Measurements from ENCODE around the gene CAMTA1. TPM values are rescaled to one million over a fixed set of nuclear protein-coding genes. Genes with fewer than 3 reads are reported as not detected.

The CAMTA1 gene
- total RNA-seq, 2 experiments from 2014 or later, result 39.3 to 48.8 TPM

DNA sequence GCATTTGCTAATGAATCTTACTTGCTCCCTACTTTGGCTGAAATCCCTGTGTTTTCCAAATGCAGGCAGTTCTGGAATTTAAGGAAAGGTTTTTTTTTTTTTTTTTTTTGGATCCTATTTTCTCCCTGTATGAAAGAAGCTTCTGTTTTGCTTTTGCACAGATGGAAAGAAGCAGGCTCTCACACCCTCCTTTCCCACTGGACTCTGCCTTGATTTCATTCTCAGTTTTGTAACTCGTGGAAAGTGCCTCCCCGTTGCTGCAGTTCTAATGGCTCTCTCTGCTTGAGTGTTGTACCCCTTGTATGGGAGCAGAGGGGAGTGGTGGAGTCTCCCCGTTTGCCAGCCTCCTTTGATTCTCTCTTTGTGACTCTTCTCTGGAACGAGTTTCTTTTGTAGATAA, 291.9 kb downstream of the CAMTA1 start:
- Mint-ChIP-seq H3K9me3 (peaks cover 5% of the 10 kb centered on the region), H3K27me3 (peaks cover 5% of the 10 kb centered on the region), H3K4me3 (no peak overlapping the region), H3K36me3 (ENCODE audit: low read depth) (no peaks in the 10 kb centered on the region), H3K4me1 (no peaks in the 10 kb centered on the region), H3K27ac (no peak overlapping the region)
- DNase-seq, result no peak
- CTCF ChIA-PET, result interaction anchor here (0.7 kb wide), 1 partner anchor 15 kb away, joined by 3 read pairs; no protein-coding TSS in a partner anchor
- POLR2A ChIA-PET, result no interaction called here

GRCh38 chr1:7077970-7078369, 292.7 kb downstream of the CAMTA1 start:
- Mint-ChIP-seq H3K4me1 (no peaks in the 10 kb centered on the region), H3K27ac (no peak overlapping the region), H3K4me3 (no peak overlapping the region), H3K27me3 (peaks cover 4% of the 10 kb centered on the region), H3K36me3 (ENCODE audit: low read depth) (no peaks in the 10 kb centered on the region), H3K9me3 (peaks cover 5% of the 10 kb centered on the region)
- CTCF ChIA-PET, result no interaction called here
- POLR2A ChIA-PET, result no interaction called here
- DNase-seq, result no peak

DNA sequence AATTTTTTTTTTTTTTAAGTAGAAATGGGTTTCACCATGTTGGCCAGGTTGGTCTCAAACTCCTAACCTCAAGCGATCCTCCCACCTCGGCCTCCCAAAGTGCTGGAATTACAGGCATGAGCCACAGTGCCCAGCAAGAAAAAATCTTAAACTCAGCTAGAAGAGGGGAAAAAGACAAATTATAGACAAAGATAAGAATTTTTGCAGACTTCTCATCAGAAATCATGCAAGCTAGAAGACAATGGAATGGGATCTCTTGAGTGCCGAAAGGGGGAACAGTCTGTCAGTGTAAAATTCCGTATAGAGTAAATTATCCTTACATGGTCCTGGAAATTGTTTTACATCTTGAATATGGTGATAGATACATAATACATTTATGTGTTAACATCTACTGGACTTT, 294.4 kb downstream of the CAMTA1 start:
- POLR2A ChIA-PET, result no interaction called here
- Mint-ChIP-seq H3K9me3 (peaks cover 5% of the 10 kb centered on the region), H3K4me1 (no peaks in the 10 kb centered on the region), H3K27me3 (no peaks in the 10 kb centered on the region), H3K4me3 (no peak overlapping the region), H3K27ac (no peak overlapping the region), H3K36me3 (ENCODE audit: low read depth) (no peaks in the 10 kb centered on the region)
- CTCF ChIA-PET, result no interaction called here
- no peak for DNase-seq

- Mint-ChIP-seq H3K27me3 (no peaks in the 10 kb centered on the region), H3K9me3 (peaks cover 5% of the 10 kb centered on the region), H3K4me1 (no peaks in the 10 kb centered on the region), H3K27ac (no peak overlapping the region), H3K4me3 (no peak overlapping the region), H3K36me3 (ENCODE audit: low read depth) (no peaks in the 10 kb centered on the region)
- POLR2A ChIA-PET, result no interaction called here
- DNase-seq, result no peak
- CTCF ChIA-PET, result no interaction called here
Observed at GRCh38 chr1:7084232-7084894, 299.1 kb downstream of the CAMTA1 start.

- POLR2A ChIA-PET, result no interaction called here
- CTCF ChIA-PET, result no interaction called here
- Mint-ChIP-seq H3K9me3 (no peaks in the 10 kb centered on the region), H3K4me3 (no peak overlapping the region), H3K4me1 (no peaks in the 10 kb centered on the region), H3K27ac (no peak overlapping the region), H3K27me3 (no peaks in the 10 kb centered on the region), H3K36me3 (ENCODE audit: low read depth) (no peaks in the 10 kb centered on the region)
- no peak for DNase-seq
Observed at GRCh38 chr1:7085521-7085920, 300.3 kb downstream of the CAMTA1 start.

- no peak for DNase-seq
- peaks cover 3% of the 10 kb centered on the region for H3K27me3 Mint-ChIP-seq
- H3K9me3 Mint-ChIP-seq, result no peaks in the 10 kb centered on the region
- H3K4me1 Mint-ChIP-seq, result no peaks in the 10 kb centered on the region
- POLR2A ChIA-PET, result no interaction called here
- no peak overlapping the region for H3K27ac Mint-ChIP-seq
- no peaks in the 10 kb centered on the region for H3K36me3 Mint-ChIP-seq (ENCODE audit: low read depth)
- CTCF ChIA-PET, result no interaction called here
- no peak overlapping the region for H3K4me3 Mint-ChIP-seq
Observed at GRCh38 chr1:7086106-7086505, 300.9 kb downstream of the CAMTA1 start.

GRCh38 chr1:7087888-7088287, 302.6 kb downstream of the CAMTA1 start:
- POLR2A ChIA-PET, result no interaction called here
- peaks cover 3% of the 10 kb centered on the region for H3K27me3 Mint-ChIP-seq
- no peaks in the 10 kb centered on the region for H3K4me1 Mint-ChIP-seq
- no peak for DNase-seq
- CTCF ChIA-PET, result interaction anchor here (0.6 to 1.0 kb wide), 2 partner anchors 11 to 222 kb away, joined by 3 read pairs; no protein-coding TSS in a partner anchor
- no peaks in the 10 kb centered on the region for H3K36me3 Mint-ChIP-seq (ENCODE audit: low read depth)
- H3K9me3 Mint-ChIP-seq, result no peaks in the 10 kb centered on the region
- H3K4me3 Mint-ChIP-seq, result no peak overlapping the region
- H3K27ac Mint-ChIP-seq, result no peak overlapping the region

- DNase-seq, result no peak
- CTCF ChIA-PET, result no interaction called here
- Mint-ChIP-seq H3K4me3 (no peak overlapping the region), H3K27me3 (peaks cover 3% of the 10 kb centered on the region), H3K36me3 (ENCODE audit: low read depth) (no peaks in the 10 kb centered on the region), H3K4me1 (no peaks in the 10 kb centered on the region), H3K9me3 (no peaks in the 10 kb centered on the region), H3K27ac (no peak overlapping the region)
- POLR2A ChIA-PET, result no interaction called here
Observed at GRCh38 chr1:7089497-7089896, 304.2 kb downstream of the CAMTA1 start.

DNA sequence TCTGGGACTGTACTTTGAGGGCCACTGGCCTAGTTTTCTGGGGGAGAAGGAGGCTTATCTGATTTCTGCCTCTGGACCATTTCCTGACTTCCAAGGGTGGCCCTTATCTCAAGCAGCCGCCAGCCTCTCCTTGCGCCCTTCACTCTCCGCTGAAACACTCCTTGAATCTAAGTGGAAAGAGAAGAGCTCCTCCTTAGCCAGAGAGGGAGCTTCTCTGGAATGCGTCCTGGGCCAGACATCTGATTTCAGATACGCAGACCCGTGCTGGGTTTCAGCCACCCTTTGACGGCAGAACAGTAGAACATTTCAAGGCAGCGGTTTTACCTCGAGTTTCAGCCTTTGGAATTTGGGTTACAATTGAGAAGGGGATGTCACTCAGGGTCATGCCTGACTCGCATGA, 308.0 kb downstream of the CAMTA1 start:
- peaks cover 3% of the 10 kb centered on the region for H3K27me3 Mint-ChIP-seq
- H3K27ac Mint-ChIP-seq, result no peak overlapping the region
- ChIA-PET POLR2A (no interaction called here), CTCF (no interaction called here)
- H3K36me3 Mint-ChIP-seq (ENCODE audit: low read depth), result no peaks in the 10 kb centered on the region
- DNase-seq, result no peak
- no peak overlapping the region for H3K4me3 Mint-ChIP-seq
- H3K9me3 Mint-ChIP-seq, result no peaks in the 10 kb centered on the region
- no peaks in the 10 kb centered on the region for H3K4me1 Mint-ChIP-seq

DNA sequence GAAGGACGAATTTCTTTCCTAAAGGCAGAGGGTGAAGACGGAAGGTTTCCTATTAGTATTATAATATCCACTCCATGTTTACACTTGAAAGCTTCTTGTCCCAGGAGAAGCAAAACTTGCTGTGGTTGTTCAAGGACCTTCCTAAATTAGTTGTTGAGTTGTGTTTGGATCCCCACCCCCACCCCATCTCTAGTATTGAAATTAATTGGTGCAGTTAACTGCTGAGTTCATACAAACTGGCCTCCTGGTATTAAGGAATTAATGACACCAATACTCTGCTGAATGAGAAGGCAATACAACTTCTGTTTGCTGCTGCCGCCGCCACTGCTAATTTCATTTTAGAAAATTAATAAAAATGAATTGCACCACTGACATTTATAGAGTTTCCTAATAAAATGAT, 308.8 kb downstream of the CAMTA1 start:
- Mint-ChIP-seq H3K36me3 (ENCODE audit: low read depth) (no peaks in the 10 kb centered on the region), H3K9me3 (no peaks in the 10 kb centered on the region)
- POLR2A ChIA-PET, result no interaction called here

GRCh38 chr1:7094509-7094908, 309.3 kb downstream of the CAMTA1 start:
- ChIA-PET POLR2A (no interaction called here), CTCF (no interaction called here)
- peaks cover 3% of the 10 kb centered on the region for H3K27me3 Mint-ChIP-seq
- H3K9me3 Mint-ChIP-seq, result no peaks in the 10 kb centered on the region
- H3K36me3 Mint-ChIP-seq (ENCODE audit: low read depth), result no peaks in the 10 kb centered on the region
- H3K27ac Mint-ChIP-seq, result no peak overlapping the region
- no peak for DNase-seq
- H3K4me3 Mint-ChIP-seq, result no peak overlapping the region
- H3K4me1 Mint-ChIP-seq, result no peaks in the 10 kb centered on the region

More for the DNA sequence above, 308.8 kb downstream of the CAMTA1 start:
- DNase-seq, result no peak
- no peak overlapping the region for H3K27ac Mint-ChIP-seq
- CTCF ChIA-PET, result no interaction called here
- H3K4me3 Mint-ChIP-seq, result no peak overlapping the region
- H3K27me3 Mint-ChIP-seq, result peaks cover 3% of the 10 kb centered on the region
- H3K4me1 Mint-ChIP-seq, result no peaks in the 10 kb centered on the region

GRCh38 chr1:7095343-7095964, 310.2 kb downstream of the CAMTA1 start:
- ChIA-PET CTCF (interaction anchor here (0.5 kb wide), 1 partner anchor 69 kb away, joined by 3 read pairs; no protein-coding TSS in a partner anchor), POLR2A (no interaction called here)
- Mint-ChIP-seq H3K4me1 (no peaks in the 10 kb centered on the region), H3K4me3 (no peak overlapping the region), H3K36me3 (ENCODE audit: low read depth) (no peaks in the 10 kb centered on the region), H3K9me3 (no peaks in the 10 kb centered on the region), H3K27me3 (peaks cover 3% of the 10 kb centered on the region), H3K27ac (no peak overlapping the region)
- DNase-seq, result no peak

GRCh38 chr1:7097938-7098592, 312.8 kb downstream of the CAMTA1 start:
- no peak overlapping the region for H3K4me3 Mint-ChIP-seq
- CTCF ChIA-PET, result no interaction called here
- H3K27me3 Mint-ChIP-seq, result no peaks in the 10 kb centered on the region
- DNase-seq, result no peak
- H3K27ac Mint-ChIP-seq, result no peak overlapping the region
- no peaks in the 10 kb centered on the region for H3K9me3 Mint-ChIP-seq
- no peaks in the 10 kb centered on the region for H3K36me3 Mint-ChIP-seq (ENCODE audit: low read depth)
- POLR2A ChIA-PET, result no interaction called here
- H3K4me1 Mint-ChIP-seq, result no peaks in the 10 kb centered on the region
